ENCODE results near the gene TPI1. TPM values are rescaled to one million over a fixed set of nuclear protein-coding genes. Genes with fewer than 3 reads are reported as not detected.

TPI1 gene
- total RNA-seq, 2 experiments from 2014 or later: 608 to 801 TPM

- peaks cover 14% of the 10 kb centered on the region for H3K79me2 ChIP-seq (ENCODE audit: insufficient read depth, low read depth, low read length)
- ChIA-PET CTCF (ENCODE audit: unreplicated experiment) (no interaction called here), POLR2A (no interaction called here)
- peaks cover 91% of the 10 kb centered on the region for H3K36me3 ChIP-seq (ENCODE audit: insufficient read depth, low read length)
- no peak overlapping the region for H3K4me3 ChIP-seq (ENCODE audit: low read depth, low read length, poor library complexity, severe bottlenecking)
- intact Hi-C loops (cut with micrococcal nuclease; ENCODE audit: unreplicated experiment): no loop called here
- H3K4me1 ChIP-seq (ENCODE audit: insufficient read depth, low read length, poor library complexity, severe bottlenecking): peaks cover 4% of the 10 kb centered on the region
- H4K20me1 ChIP-seq (ENCODE audit: insufficient read depth, low read length): no peaks in the 10 kb centered on the region
- H2AFZ ChIP-seq (ENCODE audit: low read length): no peak overlapping the region
- BruUV-seq (replicated peaks): no TSS peak
- H3K27ac ChIP-seq (ENCODE audit: low read depth, low read length, poor library complexity, severe bottlenecking): no peak overlapping the region
- H3K9me2 ChIP-seq (ENCODE audit: insufficient read depth, low read length): no peaks in the 10 kb centered on the region
- no peak for TF ChIP-seq CTCF (conservative IDR thresholded peaks at IDR 0.05; ENCODE audit: low read length)
- no peak for TF ChIP-seq EZH2phosphoT487 (IDR thresholded peaks at IDR 0.05; ENCODE audit: borderline replicate concordance, low read depth, low read length)
- H3K9me3 ChIP-seq (ENCODE audit: low read length): no peaks in the 10 kb centered on the region
- H3K4me2 ChIP-seq (ENCODE audit: low read length): no peak overlapping the region
- DNase-seq (ENCODE audit: low spot score): no peak
Observed at GRCh38 chr12:6858799-6859198, 8.5 kb upstream of the TPI1 start.

- H3K36me3 ChIP-seq (ENCODE audit: insufficient read depth, low read length): peaks cover 95% of the 10 kb centered on the region
- CTCF ChIA-PET (ENCODE audit: unreplicated experiment): interaction anchor here (0.5 kb wide), 1 partner anchor 160 kb away, joined by 14 read pairs; no protein-coding TSS in a partner anchor
Observed at GRCh38 chr12:6860116-6860515, 7.2 kb upstream of the TPI1 start.

More at GRCh38 chr12:6860116-6860515, 7.2 kb upstream of the TPI1 start:
- intact Hi-C loops (cut with micrococcal nuclease; ENCODE audit: unreplicated experiment): no loop called here
- TF ChIP-seq EZH2phosphoT487 (IDR thresholded peaks at IDR 0.05; ENCODE audit: borderline replicate concordance, low read depth, low read length) (no peak), CTCF (conservative IDR thresholded peaks at IDR 0.05; ENCODE audit: low read length) (no peak)
- Histone ChIP-seq H3K4me3 (ENCODE audit: low read depth, low read length, poor library complexity, severe bottlenecking) (no peak overlapping the region), H3K9me3 (ENCODE audit: low read length) (no peaks in the 10 kb centered on the region), H3K79me2 (ENCODE audit: insufficient read depth, low read depth, low read length) (peaks cover under 1% of the 10 kb centered on the region; the same call in 1 of the 2 replicates), H3K27ac (ENCODE audit: low read depth, low read length, poor library complexity, severe bottlenecking) (no peak overlapping the region), H2AFZ (ENCODE audit: low read length) (no peak overlapping the region), H3K4me2 (ENCODE audit: low read length) (no peak overlapping the region), H3K4me1 (ENCODE audit: insufficient read depth, low read length, poor library complexity, severe bottlenecking) (no peaks in the 10 kb centered on the region), H4K20me1 (ENCODE audit: insufficient read depth, low read length) (no peaks in the 10 kb centered on the region), H3K9me2 (ENCODE audit: insufficient read depth, low read length) (no peaks in the 10 kb centered on the region)
- POLR2A ChIA-PET: no interaction called here
- no TSS peak for BruUV-seq (replicated peaks)
- no peak for DNase-seq (ENCODE audit: low spot score)
